Activated CD4-positive, CD25-positive, alpha-beta regulatory T cell treated with anti-CD3 and anti-CD28 coated beads, Interleukin-2, amount 50 U/mL, for 16 hours (primary cell): ENCODE data around the gene HERPUD1.
"Not testable (repeated sequence)": the region's sequence is repeated elsewhere in the genome, so short reads cannot be mapped to it uniquely, and the experiment has no call there.

ENCODE experiments used
- DNase-seq: peaks from one replicate; pipeline ENCODE4 v3.0.0-alpha.2; 2020; ENCODE audit warnings: low read depth, low spot score

The HERPUD1 gene

DNA sequence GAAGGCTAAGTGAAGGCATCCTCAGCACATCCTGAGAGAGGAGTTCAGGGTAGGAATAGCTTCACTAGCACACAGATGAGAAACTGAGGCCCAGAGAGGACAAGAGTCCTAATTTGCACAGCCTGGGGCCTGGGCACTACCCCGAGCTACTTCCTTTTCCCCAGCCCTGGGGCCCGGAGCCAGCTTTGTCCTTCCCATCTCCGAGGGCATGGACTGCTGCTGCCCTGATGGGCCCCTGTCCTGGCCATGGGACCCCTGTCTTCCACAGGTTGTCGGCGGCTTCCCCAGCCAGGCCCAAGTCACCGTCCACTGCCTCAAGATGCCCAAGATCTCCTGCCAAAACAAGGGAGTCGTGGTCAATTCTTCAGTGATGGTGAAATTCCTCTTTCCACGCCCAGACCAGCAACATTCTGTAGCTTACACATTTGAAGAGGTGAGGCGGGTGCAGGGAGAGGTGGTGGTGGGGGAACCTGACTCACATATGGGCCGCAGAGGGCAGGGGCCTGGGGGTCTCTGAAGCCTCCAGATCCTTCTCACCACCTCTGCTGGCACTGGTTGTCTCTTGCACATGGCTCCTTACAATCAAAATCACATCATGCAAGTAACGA is 46.0 kb downstream of the HERPUD1 start:
- DNase-seq, result no peak

DNA sequence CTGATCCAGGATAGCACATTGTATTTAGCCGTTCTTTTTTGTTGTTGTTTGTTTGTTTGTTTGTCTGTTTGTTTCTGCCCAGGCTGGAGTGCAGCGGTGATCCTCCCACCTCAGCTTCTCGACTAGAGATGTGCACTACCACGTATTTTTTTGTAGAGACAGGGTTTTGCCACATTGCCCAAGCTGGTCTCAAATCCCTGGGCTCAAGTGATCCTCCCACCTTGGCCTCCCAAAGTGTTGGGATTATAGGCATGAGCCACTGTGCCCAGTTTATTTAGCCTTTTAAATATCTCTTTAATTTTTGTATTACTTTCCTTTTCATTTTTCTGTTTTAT is 48.2 kb downstream of the HERPUD1 start:
- no peak for DNase-seq

DNA sequence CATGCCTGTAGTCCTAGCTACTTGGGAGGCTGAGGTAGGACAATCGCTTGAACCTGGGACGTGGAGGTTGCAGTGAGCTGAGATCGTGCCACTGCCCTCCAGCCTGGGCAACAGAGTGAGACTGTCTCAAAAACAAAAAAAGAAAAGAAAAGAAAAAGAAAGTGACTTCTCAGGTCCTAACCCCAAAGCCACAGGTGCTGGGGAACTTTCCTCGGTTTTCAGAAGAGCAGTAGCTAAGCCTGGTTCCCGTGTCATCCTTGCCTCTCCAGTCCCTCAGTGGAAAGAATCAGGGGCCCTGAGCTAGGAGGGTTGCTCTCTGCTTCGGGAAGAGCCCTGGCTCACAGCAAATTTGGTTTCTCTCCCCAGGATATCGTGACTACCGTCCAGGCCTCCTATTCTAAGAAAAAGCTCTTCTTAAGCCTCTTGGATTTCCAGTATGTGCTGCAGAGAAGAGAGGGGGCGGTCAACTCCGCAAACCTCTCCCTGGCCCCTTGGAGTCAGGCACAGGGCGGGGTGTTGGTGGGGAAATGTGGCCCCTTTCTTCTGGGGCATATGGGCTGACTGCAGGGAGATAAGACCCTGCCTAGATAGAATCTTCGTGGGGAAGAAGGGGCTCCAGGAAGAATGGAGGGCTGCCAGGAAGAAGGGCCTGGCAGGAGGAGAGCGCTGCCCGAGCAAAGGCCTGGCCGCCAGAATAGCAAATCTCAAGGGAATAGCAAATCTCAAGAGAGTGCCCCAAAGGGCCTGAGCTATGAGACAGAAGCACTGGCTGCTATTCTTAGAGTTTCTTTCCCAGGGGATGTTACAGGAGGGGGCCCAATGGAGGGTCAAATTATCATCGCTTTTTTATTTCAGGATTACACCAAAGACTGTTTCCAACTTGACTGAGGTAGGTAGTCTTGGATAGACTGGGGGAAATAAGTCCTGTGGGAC is 49.1 kb downstream of the HERPUD1 start:
- no peak for DNase-seq

- DNase-seq, result no peak
Measured at GRCh38 chr16:56981729-56982271, 49.9 kb downstream of the HERPUD1 start.

DNA sequence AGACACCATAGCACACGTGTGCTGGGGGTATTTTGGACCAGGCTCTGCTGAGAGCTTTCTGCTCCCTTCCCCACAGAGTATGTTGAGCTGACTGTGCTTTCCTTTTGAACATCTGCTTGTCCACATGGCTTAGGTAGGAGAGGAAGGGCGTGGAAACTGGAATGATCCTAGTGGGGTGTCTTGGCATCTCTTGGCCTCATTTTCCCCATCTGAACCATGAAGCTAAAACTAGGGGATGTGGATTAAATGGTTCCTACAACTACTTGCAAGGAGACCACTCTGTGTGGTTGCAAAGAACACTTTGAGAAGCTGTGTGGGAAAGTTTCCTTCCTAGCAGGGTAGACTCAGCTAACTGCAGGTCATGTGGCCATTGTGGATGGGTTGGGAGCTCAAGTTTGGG is 50.8 kb downstream of the HERPUD1 start:
- DNase-seq, result no peak

DNA sequence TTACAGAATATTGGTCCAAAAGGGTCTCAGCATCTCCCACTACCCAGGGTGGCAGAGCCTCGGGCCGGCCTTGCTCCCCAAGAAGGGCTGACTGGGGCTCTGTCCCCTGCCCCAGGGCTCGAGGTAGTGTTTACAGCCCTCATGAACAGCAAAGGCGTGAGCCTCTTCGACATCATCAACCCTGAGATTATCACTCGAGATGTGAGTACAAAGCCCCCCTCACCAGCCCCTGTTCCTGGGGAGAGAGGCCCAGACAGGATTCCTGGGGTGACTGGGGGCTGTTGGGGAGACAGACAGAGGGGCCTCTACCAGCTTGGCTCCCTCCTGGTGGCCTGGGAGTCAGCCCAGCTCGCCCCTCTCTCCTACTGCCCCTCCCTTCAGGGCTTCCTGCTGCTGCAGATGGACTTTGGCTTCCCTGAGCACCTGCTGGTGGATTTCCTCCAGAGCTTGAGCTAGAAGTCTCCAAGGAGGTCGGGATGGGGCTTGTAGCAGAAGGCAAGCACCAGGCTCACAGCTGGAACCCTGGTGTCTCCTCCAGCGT is 51.3 kb downstream of the HERPUD1 start:
- no peak for DNase-seq

- no peak for DNase-seq
Measured at GRCh38 chr16:56984639-56985038, 52.7 kb downstream of the HERPUD1 start.

GRCh38 chr16:56985288-56985961 is 53.5 kb downstream of the HERPUD1 start:
- no peak for DNase-seq

- DNase-seq, result no peak
Measured at GRCh38 chr16:56985962-56986360, 54.0 kb downstream of the HERPUD1 start.

GRCh38 chr16:56986361-56986760 is 54.4 kb downstream of the HERPUD1 start:
- DNase-seq, result no peak

DNA sequence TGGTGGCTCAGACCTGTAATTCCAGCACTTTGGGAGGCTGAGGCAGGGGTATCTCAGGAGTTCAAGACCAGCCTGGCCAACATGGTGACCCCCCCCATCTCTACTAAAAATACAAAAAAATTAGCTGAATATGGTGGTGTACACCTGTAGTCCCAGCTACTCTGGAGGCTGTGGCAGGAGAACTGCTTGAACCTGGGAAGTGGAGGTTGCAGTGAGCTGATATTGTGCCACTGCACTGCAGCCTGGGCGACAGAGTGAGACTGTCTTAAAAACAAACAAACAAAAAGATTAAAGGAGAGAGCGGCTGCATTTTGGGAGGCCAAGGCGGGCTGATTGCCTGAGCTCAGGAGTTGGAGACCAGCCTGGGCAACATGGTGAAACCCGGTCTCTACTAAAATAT is 55.0 kb downstream of the HERPUD1 start:
- not testable (repeated sequence) for DNase-seq

DNA sequence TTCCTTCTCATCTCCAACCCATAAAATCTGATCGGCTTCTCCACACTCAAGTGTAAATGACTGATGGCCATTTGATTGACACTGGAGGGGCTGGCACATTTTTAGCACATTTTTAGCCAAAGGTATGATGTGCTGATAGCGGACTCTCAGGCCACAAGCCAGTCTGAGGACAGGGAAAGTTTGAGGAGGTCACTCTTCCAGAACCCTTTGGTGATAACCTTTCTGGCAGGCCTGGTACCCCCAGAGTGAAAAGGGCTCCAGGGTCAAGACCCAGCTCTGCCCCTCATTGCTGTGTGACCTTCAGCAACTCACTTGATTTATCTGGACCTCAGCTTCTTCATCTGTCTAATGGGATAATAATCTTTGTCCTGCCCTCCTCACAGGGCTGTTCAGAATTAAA is 55.8 kb downstream of the HERPUD1 start:
- no peak for DNase-seq

GRCh38 chr16:56988161-56988947 is 56.4 kb downstream of the HERPUD1 start:
- DNase-seq, result no peak

- peak; percentile 86 for DNase-seq
Measured at GRCh38 chr16:56988948-56989945, 57.3 kb downstream of the HERPUD1 start, which contains the start of gene NLRC5. TSS of gene NLRC5 (plus strand) at chr16:56989557. CDS start at chr16:57020713, 31,156 bp downstream.

DNA sequence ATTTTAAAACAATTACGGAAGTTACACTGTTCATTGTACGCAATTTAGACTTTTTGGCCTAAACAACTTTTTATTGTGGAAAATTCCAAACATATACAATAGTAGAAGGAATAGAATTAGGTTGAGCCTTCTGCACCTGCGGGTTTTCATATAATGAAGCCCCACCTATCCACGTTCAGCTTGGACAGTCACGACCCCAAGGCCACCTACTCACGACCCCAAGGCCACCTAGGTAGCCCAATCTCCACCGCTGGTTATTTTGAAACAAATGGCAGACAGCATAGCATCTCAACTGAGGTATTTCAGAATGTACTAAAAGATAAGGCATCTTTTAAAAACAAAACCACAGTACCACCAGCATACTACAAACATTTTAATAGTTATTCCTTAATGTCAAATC is 58.0 kb downstream of the HERPUD1 start:
- no peak for DNase-seq

DNA sequence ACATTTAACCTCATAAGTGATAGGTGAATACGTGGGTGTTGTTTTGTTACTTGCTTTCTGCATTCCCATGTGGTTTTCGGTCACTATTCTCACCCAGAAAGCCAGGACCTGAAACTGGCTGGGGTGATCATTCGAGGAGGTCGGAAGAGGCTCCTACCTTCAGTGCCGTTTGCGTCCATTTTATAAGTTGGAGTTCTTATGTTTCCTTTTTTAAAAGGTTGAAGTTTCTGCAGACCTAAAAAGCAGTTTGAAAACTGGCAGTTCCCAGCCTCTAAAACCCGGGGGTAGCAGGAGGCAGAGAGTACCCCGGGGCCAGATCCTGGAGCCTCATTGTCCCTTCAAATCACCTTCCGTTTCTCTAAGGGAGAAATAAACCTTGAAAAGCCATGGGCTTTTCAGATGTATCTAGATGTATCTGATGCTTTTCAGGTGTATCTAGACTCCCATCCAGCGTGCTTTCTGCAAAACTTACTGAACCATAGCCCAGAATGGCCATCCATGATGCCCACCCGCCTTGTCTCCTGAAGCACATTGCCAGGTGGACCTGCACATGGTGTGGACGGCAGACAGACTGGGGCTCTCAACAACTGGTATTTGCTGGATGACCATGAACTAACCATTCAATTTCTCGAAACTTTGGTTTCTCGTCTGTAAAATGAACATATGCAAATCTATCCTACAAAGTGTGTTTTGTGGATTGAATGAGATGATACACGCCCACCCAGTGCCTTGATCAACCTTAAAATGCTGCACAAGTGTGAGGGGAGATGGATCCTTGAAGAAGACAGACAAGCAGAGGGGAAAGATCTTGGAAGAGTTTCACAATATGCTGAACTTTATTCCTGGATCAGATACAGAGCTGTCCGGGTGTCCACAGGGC is 58.7 kb downstream of the HERPUD1 start:
- no peak for DNase-seq

GRCh38 chr16:56992431-56992830 is 60.5 kb downstream of the HERPUD1 start:
- not testable (repeated sequence) for DNase-seq

DNA sequence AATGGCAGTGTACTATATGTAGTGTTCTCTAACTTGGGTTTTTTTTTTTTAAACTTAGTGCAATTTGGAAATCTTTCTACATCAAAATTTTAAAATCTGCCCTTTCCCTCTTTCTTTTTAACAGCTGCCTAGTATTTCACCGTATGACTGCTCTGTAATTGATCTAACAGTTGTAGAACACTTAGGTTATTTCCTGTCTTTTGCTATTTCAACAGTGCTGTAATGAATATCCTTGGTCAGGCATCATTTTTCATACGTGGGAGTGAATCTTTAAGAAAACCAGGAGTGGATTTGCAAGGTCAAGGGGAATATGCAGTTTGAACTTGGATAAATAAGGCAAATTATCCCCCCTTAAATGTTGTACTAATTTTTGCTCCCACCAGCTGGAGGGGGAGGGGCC is 61.3 kb downstream of the HERPUD1 start:
- DNase-seq, result no peak

- DNase-seq, result no peak
Measured at GRCh38 chr16:56994311-56994710, 62.4 kb downstream of the HERPUD1 start.
